NCI-H2081 treated with DMSO at 0.1 percent for 48 hours (cell line): ENCODE results near the gene TRIM14.
A peak's percentile ranks its signal among the peaks of the same experiment; 100 is the strongest.
"Not testable (repeated sequence)": the region's sequence is repeated elsewhere in the genome, so short reads cannot be mapped to it uniquely, and the experiment has no call there.

Experiments used
- DNase-seq: peaks from one replicate; lab custom pipeline; 2025; lab: John Stamatoyannopoulos, UW

Gene TRIM14

GRCh38 chr9:98142182-98142907, 23.3 kb upstream of the TRIM14 start:
- no peak for DNase-seq

- DNase-seq: no peak
These were observed 21.5 kb upstream of the TRIM14 start for GRCh38 chr9:98140503-98140902.

GRCh38 chr9:98136489-98136888, 17.5 kb upstream of the TRIM14 start:
- DNase-seq: no peak

- DNase-seq: no peak
These were observed 16.9 kb upstream of the TRIM14 start for GRCh38 chr9:98135938-98136337.

GRCh38 chr9:98135558-98135934, 16.5 kb upstream of the TRIM14 start:
- no peak for DNase-seq

GRCh38 chr9:98134702-98135557, 15.9 kb upstream of the TRIM14 start:
- no peak for DNase-seq

- peak; percentile 78 for DNase-seq
These were observed 14.0 kb upstream of the TRIM14 start for GRCh38 chr9:98132806-98133631.

GRCh38 chr9:98132158-98132557, 13.1 kb upstream of the TRIM14 start:
- DNase-seq: no peak

- no peak for DNase-seq
These were observed 11.7 kb upstream of the TRIM14 start for GRCh38 chr9:98130576-98131228.

- not testable (repeated sequence) for DNase-seq
These were observed 11.0 kb upstream of the TRIM14 start for GRCh38 chr9:98130060-98130459.

- DNase-seq: no peak
These were observed 10.4 kb upstream of the TRIM14 start for GRCh38 chr9:98129451-98129881.

- DNase-seq: no peak
These were observed 9.3 kb upstream of the TRIM14 start for GRCh38 chr9:98128316-98128715.

- DNase-seq: no peak
These were observed 8.2 kb upstream of the TRIM14 start for GRCh38 chr9:98127226-98127625.

GRCh38 chr9:98124637-98125426, 5.8 kb upstream of the TRIM14 start:
- DNase-seq: no peak

GRCh38 chr9:98124091-98124490, 5.1 kb upstream of the TRIM14 start:
- not testable (repeated sequence) for DNase-seq

GRCh38 chr9:98121058-98121457, 2.0 kb upstream of the TRIM14 start:
- no peak for DNase-seq

GRCh38 chr9:98120476-98120875, 1.5 kb upstream of the TRIM14 start:
- no peak for DNase-seq

GRCh38 chr9:98117984-98118639, 910 bp downstream of the TRIM14 start:
- no peak for DNase-seq

GRCh38 chr9:98117097-98117496, 1.9 kb downstream of the TRIM14 start:
- not testable (repeated sequence) for DNase-seq

GRCh38 chr9:98109052-98109451, 10.0 kb downstream of the TRIM14 start:
- no peak for DNase-seq
